Measurements from ENCODE around the gene MLLT3. TPM values are rescaled to one million over a fixed set of nuclear protein-coding genes. Genes with fewer than 3 reads are reported as not detected.

The MLLT3 gene
- total RNA-seq, 2 donors from 2014 or later = 8.1 to 9.6 TPM

- TF ChIP-seq CTCF (IDR thresholded peaks at IDR 0.05) = no peak
- H3K9me3 ChIP-seq = no peaks in the 10 kb centered on the region
- H3K36me3 ChIP-seq = no peaks in the 10 kb centered on the region
- peaks cover 8% of the 10 kb centered on the region in 2 donors for H3K4me1 ChIP-seq (ENCODE audit: control insufficient read depth in 1 of 2, low read depth in 2 of 2)
- H3K27me3 ChIP-seq (replicated peaks; ENCODE audit: insufficient read depth) = no peaks in the 10 kb centered on the region
- DNase-seq (ENCODE audit: low spot score) = no peak
- ATAC-seq (ENCODE audit: insufficient number of reproducible peaks, low FRiP score, low read depth) = no peak
- no peak overlapping the region for H3K27ac ChIP-seq
- no peak overlapping the region for H3K4me3 ChIP-seq
Measured at GRCh38 chr9:20561531-20561930, 60.8 kb downstream of the MLLT3 start.

GRCh38 chr9:20559231-20559890, 62.9 kb downstream of the MLLT3 start:
- H3K27me3 ChIP-seq (replicated peaks; ENCODE audit: insufficient read depth) = no peaks in the 10 kb centered on the region
- no peak for ATAC-seq (ENCODE audit: insufficient number of reproducible peaks, low FRiP score, low read depth)
- no peak for TF ChIP-seq CTCF (IDR thresholded peaks at IDR 0.05)
- peaks cover 8% of the 10 kb centered on the region in 2 donors for H3K4me1 ChIP-seq (ENCODE audit: control insufficient read depth in 1 of 2, low read depth in 2 of 2)
- no peak for DNase-seq (ENCODE audit: low spot score)
- H3K36me3 ChIP-seq = no peaks in the 10 kb centered on the region
- no peaks in the 10 kb centered on the region for H3K9me3 ChIP-seq
- no peak overlapping the region for H3K27ac ChIP-seq
- H3K4me3 ChIP-seq = no peak overlapping the region

- Histone ChIP-seq H3K27me3 (replicated peaks; ENCODE audit: insufficient read depth) (no peaks in the 10 kb centered on the region), H3K27ac (no peak overlapping the region)
Measured at GRCh38 chr9:20558566-20559016, 63.7 kb downstream of the MLLT3 start.

GRCh38 chr9:20557890-20558565, 64.3 kb downstream of the MLLT3 start:
- no peak overlapping the region for H3K27ac ChIP-seq
- no peak for ATAC-seq (ENCODE audit: insufficient number of reproducible peaks, low FRiP score, low read depth)
- H3K4me1 ChIP-seq (ENCODE audit: control insufficient read depth in 1 of 2, low read depth in 2 of 2) = peaks cover 13 to 16% of the 10 kb centered on the region in 2 donors
- no peak overlapping the region for H3K4me3 ChIP-seq
- DNase-seq (ENCODE audit: low spot score) = no peak
- no peaks in the 10 kb centered on the region for H3K27me3 ChIP-seq (replicated peaks; ENCODE audit: insufficient read depth)
- no peaks in the 10 kb centered on the region for H3K9me3 ChIP-seq
- H3K36me3 ChIP-seq = no peaks in the 10 kb centered on the region
- no peak for TF ChIP-seq CTCF (IDR thresholded peaks at IDR 0.05)

More at GRCh38 chr9:20558566-20559016, 63.7 kb downstream of the MLLT3 start:
- peaks cover 8 to 10% of the 10 kb centered on the region in 2 donors for H3K4me1 ChIP-seq (ENCODE audit: control insufficient read depth in 1 of 2, low read depth in 2 of 2)
- DNase-seq (ENCODE audit: low spot score) (no peak), ATAC-seq (ENCODE audit: insufficient number of reproducible peaks, low FRiP score, low read depth) (no peak)
- H3K9me3 ChIP-seq = no peaks in the 10 kb centered on the region
- H3K4me3 ChIP-seq = no peak overlapping the region
- no peak for TF ChIP-seq CTCF (IDR thresholded peaks at IDR 0.05)
- no peaks in the 10 kb centered on the region for H3K36me3 ChIP-seq

- Histone ChIP-seq H3K27ac (no peak overlapping the region), H3K9me3 (no peaks in the 10 kb centered on the region), H3K27me3 (replicated peaks; ENCODE audit: insufficient read depth) (no peaks in the 10 kb centered on the region), H3K4me3 (no peak overlapping the region), H3K4me1 (ENCODE audit: control insufficient read depth in 1 of 2, low read depth in 2 of 2) (peaks cover 13 to 16% of the 10 kb centered on the region in 2 donors), H3K36me3 (no peaks in the 10 kb centered on the region)
- no peak for ATAC-seq (ENCODE audit: insufficient number of reproducible peaks, low FRiP score, low read depth)
- DNase-seq (ENCODE audit: low spot score) = no peak
- TF ChIP-seq CTCF (IDR thresholded peaks at IDR 0.05) = no peak
Measured at GRCh38 chr9:20557285-20557684, 65.0 kb downstream of the MLLT3 start.
